NOMO-1 treated with dmso at 0.1 percent for 144 hours (cell line): ENCODE measurements around the gene HEMK1.

ENCODE experiments used
- DNase-seq: peaks from one replicate; lab custom pipeline; 2025; ENCODE audit not compliant: unreplicated experiment; lab: John Stamatoyannopoulos, UW

HEMK1 gene

GRCh38 chr3:50542177-50543034, 26.9 kb upstream of the HEMK1 start:
- no peak for DNase-seq

DNA sequence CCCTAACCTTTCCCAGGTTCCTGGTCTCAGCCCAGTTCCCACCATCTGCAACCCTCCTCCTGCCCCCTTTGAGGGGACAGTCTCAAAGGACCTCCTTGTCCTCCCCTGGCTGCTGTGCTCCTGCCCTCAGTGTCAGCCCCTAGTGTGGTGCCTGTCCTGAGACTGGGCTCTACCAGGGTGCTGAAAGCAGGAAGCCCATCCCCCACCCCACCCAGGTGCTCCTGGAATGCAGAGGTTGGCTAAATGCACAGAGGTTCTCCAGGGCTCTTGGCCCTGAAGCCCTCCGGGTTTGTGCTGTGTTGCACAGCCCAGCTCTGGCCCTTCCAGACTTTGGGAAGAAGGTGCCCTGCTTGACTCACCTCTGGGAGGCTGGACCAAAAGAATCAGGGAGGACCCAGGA, 23.5 kb upstream of the HEMK1 start:
- DNase-seq = no peak

DNA sequence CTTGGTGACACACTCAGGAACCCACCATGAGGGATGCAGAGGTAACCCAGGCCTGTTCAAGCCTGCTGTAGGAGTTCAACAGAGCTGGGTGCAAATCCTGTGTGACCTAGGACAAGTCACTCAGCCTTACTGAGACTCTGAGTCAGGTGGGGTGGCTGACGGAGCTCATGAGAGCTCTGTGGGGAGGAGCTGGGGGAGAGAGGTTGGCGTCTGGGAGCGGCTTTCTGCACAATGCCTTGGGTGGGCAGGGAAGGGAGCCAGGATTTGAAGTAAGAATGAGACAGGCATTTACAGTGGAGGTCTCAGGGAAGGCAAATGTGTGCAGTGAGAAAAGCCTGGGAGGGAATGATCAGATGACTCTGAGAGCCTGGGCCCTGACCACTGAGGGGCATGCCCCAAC, 20.1 kb upstream of the HEMK1 start:
- no peak for DNase-seq

DNA sequence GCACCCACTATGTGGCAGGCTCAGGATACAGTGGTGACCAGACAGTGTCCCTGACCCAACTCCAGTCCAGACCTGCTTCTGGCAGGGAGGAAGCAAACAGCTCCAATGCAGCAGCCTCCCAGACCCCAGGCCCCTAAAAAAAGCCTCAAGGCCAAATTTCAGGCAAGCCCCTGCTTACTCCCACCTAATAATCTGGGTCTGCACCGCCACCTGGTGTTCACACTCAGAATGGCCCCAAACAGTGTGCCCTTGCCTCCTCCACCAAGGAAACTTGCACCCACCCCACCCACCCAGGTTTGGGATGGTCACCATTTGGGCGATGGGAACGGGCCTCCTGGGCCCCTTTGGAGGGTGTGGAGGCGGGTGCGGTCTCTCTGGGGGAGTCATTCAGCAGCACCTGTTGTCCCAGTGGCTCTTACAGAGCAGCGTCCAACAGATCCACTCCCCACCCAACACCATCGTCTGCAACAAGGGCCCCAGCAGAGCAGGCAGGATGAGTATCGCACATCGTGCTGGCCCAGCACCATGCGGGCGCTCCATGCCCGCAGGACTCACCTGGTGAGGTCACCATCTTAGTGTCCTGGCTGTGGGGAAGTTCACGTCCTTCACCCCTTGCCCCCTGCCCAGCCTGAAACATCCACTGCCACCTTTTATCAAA, 19.1 kb upstream of the HEMK1 start:
- no peak for DNase-seq

DNA sequence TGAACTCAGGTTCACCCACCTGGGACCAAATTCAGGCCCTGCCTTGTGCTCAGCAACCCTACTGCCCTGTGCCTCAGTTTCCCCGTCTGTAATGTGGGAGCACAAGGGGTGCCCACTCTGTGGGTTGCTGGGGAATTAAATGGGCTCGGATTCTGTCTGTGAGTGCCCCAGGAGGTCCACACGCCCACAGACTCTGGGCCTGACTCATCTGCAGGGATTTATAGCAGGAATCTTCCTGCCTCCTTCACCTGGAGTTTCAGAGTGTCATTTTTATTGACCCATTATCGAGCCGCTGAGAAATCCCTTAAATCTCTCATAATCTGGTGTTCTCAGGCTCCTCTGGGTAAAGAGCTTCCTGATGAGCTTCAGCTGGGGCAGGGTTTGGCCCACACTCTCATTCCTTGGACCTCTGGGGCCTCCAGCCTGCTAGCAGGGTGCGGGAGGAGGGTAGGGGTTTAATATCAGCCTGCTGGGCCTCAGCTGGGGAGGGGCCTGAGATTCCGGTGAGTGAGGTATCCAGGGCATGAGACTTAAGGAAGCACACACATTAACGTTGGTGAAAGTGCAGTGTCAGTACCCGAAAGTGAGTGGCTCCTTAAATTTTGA, 18.2 kb upstream of the HEMK1 start:
- DNase-seq = no peak

GRCh38 chr3:50551681-50552435, 17.5 kb upstream of the HEMK1 start:
- no peak for DNase-seq

DNA sequence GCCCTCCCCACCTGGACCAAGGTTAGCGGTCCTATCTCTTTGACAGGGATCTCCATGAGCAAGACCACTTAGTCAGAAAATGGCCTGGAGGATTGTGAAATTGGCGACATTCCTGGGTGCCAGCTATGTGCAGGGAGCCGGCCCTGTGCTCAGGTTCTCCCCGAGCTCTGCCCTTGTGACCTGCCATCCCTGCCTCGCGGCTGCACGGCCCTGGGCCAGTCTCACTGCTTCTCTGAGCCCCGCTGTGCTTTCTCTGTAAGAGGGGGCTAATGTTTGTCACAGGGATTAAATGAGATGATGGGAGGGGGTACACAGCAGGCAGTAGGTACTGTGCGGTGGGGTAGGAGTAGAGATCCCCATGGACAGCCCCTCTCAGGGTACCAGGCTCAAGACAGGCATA, 16.7 kb upstream of the HEMK1 start:
- DNase-seq = no peak

- no peak for DNase-seq
These were observed 14.8 kb upstream of the HEMK1 start for GRCh38 chr3:50554553-50554952.

- no peak for DNase-seq
These were observed 12.2 kb upstream of the HEMK1 start for GRCh38 chr3:50557106-50557505.

DNA sequence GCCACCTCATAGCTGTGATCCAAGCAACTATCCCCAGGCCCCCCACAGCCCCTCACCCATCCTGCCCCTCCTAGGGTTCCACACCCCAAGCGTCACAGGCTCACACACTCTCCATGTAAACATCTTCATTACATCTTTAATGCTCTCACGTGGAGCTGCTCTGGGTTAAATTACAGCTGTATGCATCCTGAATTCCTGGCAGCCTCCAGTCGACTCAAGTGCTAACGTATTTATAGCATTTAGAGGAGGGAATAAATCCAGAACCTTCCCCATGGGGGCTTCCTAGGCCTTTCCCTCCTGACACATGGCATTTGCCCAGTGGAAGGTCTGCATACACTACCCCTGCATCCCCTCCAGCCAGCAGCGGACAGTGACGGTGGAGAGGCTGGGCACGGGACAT, 11.4 kb upstream of the HEMK1 start:
- DNase-seq = no peak

- no peak for DNase-seq
These were observed 9.6 kb upstream of the HEMK1 start for GRCh38 chr3:50559702-50560101.

- DNase-seq = no peak
These were observed 6.5 kb upstream of the HEMK1 start for GRCh38 chr3:50562861-50563260.

GRCh38 chr3:50563867-50564266, 5.5 kb upstream of the HEMK1 start:
- DNase-seq = no peak

DNA sequence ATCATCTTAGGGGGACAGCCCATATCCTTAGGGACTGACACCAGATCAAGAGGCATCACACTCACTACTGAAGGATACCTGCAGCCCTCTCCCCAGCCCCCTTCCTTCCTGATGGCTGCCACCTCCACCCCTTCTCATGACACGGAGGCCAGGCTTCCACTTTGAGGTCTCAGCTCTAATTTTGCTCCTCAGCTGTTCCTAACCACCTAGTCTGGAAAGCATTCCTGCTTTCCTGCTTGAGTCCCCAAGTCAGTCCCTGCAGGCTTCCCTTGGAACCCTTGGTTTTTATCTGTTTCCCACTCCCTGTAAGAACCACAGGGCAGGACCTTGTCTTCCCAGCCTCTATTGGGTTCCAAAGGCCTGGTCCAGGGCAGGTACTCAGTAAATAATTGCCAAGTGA, 5.0 kb upstream of the HEMK1 start:
- DNase-seq = no peak

DNA sequence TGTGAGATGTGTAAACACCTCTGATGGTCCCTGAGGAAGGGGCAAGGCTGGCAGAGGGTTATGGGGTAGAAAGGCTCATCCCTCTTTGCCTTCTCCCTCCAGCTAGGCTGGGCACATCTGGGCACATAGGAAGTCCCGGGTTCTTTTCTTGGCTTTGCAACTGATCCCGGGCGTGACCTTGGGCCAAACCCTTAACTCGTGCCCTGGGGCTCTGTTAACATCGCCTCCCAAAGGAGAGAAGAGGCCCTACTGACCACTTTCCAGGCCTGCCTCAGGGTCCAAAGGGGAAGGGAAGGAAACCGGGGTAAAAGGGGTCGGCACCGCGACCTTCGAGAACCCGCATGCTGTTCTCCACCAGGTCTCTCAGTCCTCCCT, 2.3 kb upstream of the HEMK1 start:
- DNase-seq = no peak

DNA sequence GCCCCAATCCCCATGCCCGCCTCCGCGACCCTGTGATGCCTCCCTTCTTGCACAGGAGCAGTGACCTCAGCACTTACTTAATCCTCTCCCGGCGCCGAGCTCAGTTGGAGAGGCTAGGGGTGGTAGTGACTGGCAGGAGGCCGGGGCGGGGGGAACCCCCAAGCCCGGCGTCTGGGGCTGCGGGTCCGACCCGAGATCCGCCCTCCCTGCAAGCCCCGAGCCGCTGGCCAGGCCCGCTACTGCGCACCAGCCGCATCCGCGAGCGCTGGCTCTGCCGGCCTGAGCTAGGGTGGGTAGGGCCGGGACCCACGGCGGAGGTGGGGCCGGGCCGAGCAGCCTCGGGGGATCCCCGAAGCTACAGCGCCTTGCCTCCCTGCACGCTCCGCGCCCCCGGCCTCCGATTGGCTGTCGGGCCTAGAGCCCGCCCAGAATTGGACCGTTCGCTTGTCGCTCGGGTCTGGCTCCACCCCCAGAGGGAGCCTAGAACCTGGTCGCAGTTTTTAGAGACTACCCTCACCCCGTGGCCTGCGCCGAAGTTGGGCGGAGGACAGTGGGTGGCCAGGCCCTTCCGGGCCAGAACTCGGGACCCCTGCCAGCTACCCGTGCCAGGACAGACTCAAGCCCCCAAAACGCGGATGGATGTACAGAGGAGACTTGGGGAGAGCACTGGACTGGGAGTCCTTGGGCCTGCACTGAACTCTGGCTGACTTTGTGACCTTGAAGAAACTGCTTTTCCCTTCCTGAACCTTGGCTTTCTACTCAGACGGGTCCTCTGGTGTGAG, 1.7 kb upstream of the HEMK1 start, which contains the start of gene C3orf18:
Gene C3orf18 (minus strand): TSS at position 362 of the 782 bp plus-strand sequence. CDS start 2,048 bp downstream, outside the sequence.
- DNase-seq = peak; percentile 89

DNA sequence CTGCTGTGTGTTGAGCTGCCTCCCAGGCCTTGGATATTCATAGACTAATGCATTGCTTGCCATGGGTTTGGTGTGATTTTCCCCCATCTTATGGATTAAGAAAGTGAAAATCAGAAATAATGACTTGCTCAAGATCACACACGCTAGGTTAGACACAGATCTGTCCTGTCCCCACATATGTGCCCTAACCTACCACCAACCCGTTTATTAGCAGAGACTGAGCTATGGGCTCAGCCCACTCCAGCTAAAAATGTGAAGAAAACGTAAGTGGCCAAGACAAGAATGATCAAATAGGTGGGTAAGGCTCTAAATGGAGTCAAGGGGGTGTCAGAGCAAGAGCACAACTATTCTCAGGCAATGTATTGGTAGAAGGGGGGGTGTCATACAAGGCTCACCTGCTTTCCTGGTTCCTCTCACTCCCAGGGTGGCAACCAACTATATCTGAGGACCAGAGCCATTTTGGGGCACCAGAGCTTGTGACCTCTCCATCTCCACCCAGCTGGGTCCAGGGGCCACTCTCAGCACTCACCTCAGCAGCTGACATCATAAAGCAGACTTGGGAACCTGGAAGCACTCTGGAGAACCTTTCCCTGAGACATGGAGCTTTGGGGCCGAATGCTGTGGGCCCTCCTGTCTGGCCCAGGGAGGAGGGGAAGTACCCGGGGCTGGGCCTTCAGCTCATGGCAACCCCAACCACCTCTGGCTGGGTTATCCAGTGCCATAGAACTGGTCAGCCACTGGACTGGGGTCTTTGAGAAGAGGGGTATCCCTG, 1.4 kb downstream of the HEMK1 start:
- DNase-seq = no peak

- no peak for DNase-seq
These were observed 2.2 kb downstream of the HEMK1 start for GRCh38 chr3:50571486-50571885.

DNA sequence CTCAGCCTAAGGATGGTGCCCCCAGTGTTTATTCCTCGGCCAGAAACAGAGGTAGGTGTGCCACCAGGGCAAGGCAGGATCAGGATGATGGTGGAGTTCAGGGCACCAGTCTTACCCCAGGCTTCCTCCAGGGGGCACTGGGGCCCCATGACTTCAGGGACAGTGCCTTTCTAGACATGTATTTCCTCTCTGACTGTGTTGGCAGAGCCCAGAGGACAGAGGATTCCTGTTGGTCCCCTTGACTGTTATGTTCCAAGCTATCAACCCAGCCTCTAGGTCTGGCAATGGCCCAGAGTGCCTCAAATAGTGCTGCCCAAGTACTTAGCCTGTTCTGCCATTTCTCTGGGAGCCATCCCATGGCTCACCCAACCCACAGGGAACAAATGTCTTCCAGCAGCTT, 2.8 kb downstream of the HEMK1 start:
- DNase-seq = peak; percentile 43
